ENCODE results near the gene MTHFD1L. TPM values are rescaled to one million over a fixed set of nuclear protein-coding genes. Genes with fewer than 3 reads are reported as not detected.

The MTHFD1L gene
- 53.2 and 53.9 TPM in 2 replicates for total RNA-seq (2012; rRNA removed)
- 39.0 and 43.5 TPM in 2 replicates for polyA plus RNA-seq (2012; rRNA removed)
- 21.0 and 28.9 TPM in 2 replicates for polyA plus RNA-seq (2012; cell fraction: cytosol; rRNA removed)
- polyA plus RNA-seq (2012; cell fraction: nucleus; rRNA removed; ENCODE audit: low replicate concordance): 25.2 and 89.7 TPM in 2 replicates
- Bru-seq, nascent RNA: percentile 98 among the genes with signal in this experiment
- percentile 97 among the genes with signal in this experiment for BruChase-seq, experiment 1, labeled RNA remaining after a 6-hour chase
- BruChase-seq, experiment 2, labeled RNA remaining after a 2-hour chase: percentile 98 among the genes with signal in this experiment
- long read RNA-seq, transcript MTHFD1L-211 (28 exons, 3,475 nt): major isoform, 38 of 138 reads
- long read RNA-seq, transcript MTHFD1L-203 (28 exons, 3,604 nt): minor isoform, 30 of 138 reads
- long read RNA-seq, transcript MTHFD1L-201 (8 exons, 1,049 nt): minor isoform, 5 of 138 reads
- long read RNA-seq, partial matches to known transcripts: 22 of 138 reads
- long read RNA-seq, other reads (novel, unspliced or antisense): 43 of 138 reads

DNA sequence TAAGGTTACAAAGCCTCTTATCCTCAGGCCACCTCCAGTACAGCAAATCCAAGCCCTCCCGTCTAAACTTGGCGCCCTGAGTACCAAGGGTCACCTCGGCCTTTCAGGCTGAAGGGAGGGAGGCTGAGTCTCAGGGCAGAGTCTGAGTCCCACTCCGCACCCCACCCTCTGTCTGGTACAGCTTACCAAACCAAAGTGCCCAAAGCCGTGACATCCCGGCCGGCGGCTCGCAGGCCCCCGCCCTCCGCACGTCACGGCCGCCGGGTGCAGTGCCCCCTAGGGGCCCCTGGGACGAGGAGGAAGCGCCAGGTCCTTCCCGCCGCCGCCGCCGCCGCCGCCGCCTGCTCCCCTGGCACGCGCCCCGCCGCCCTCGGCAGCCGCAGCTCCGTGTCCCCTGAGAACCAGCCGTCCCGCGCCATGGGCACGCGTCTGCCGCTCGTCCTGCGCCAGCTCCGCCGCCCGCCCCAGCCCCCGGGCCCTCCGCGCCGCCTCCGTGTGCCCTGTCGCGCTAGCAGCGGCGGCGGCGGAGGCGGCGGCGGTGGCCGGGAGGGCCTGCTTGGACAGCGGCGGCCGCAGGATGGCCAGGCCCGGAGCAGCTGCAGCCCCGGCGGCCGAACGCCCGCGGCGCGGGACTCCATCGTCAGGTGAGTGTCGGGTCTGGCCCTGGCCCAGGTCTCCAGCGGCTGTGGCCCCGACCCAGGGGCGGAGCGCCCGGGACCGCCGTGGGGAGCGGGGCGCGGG is at the start of gene MTHFD1L:
MTHFD1L (plus strand) TSS at position 297 of the 741 bp plus-strand sequence; CDS start at position 418, 121 bp downstream.
- Histone ChIP-seq H3K27me3 (ENCODE audit: control insufficient read depth, insufficient read depth, low read length) (no peaks in the 10 kb centered on the region), H4K91ac (ENCODE audit: insufficient read depth, low read depth, low read length) (peak within 1 kb of the TSS; percentile 100), H2BK120ac (ENCODE audit: low read depth, low read length) (peak within 1 kb of the TSS; percentile 97), H3K18ac (ENCODE audit: low read depth, low read length) (peak within 1 kb of the TSS; percentile 97), H3K56ac (ENCODE audit: extremely low read depth, insufficient read depth, low read length) (peak within 1 kb of the TSS; percentile 89), H3K79me1 (ENCODE audit: low read depth in 1 of 2, low read length in 2 of 2) (peaks cover 0 to 44% of the 10 kb centered on the region in 2 experiments; a peak in 2 of 4 replicates), H2AK9ac (replicated peaks; ENCODE audit: low read depth, low read length, poor library complexity) (peak within 1 kb of the TSS; percentile 99), H2AK5ac (ENCODE audit: low read depth, low read length) (peak within 1 kb of the TSS; percentile 89), H3K4ac (ENCODE audit: low read depth, low read length) (peak within 1 kb of the TSS; percentile 99), H2BK15ac (ENCODE audit: low read depth, low read length) (peak within 1 kb of the TSS; percentile 81), H4K8ac (ENCODE audit: low read depth in 2 of 2, low read length in 2 of 2) (peak within 1 kb of the TSS; percentile 96 to 100), H3K27ac (ENCODE audit: insufficient read depth, low read length) (peak within 1 kb of the TSS; percentile 99), H3K9ac (ENCODE audit: low read depth, low read length) (peak within 1 kb of the TSS; percentile 100), H3K4me3 (ENCODE audit: insufficient read depth, low read depth, low read length) (peak within 1 kb of the TSS; percentile 81), H3K4me2 (ENCODE audit: low read depth, low read length) (peak within 1 kb of the TSS; percentile 95), H2AFZ (replicated peaks; ENCODE audit: low read length, poor library complexity) (peak within 1 kb of the TSS; percentile 97), H3K23ac (ENCODE audit: low read depth, low read length) (peak within 1 kb of the TSS; percentile 97), H2BK5ac (ENCODE audit: low read depth, low read length, poor library complexity, severe bottlenecking) (peak within 1 kb of the TSS; percentile 98), H3K9me1 (ENCODE audit: insufficient read depth, low read length) (peaks cover 8% of the 10 kb centered on the region; the same call in 1 of the 2 replicates), H4K20me1 (ENCODE audit: insufficient read depth, low read length) (peaks cover 7% of the 10 kb centered on the region; the same call in 1 of the 2 replicates), H3K36me3 (ENCODE audit: control insufficient read depth, insufficient read depth, low read length) (peaks cover 5% of the 10 kb centered on the region; the same call in 1 of the 2 replicates), H3K4me1 (ENCODE audit: control insufficient read depth, insufficient read depth, low read length) (peaks cover 9% of the 10 kb centered on the region), H3K14ac (replicated peaks; ENCODE audit: low read depth, low read length) (peak within 1 kb of the TSS; percentile 99), H2BK20ac (ENCODE audit: low read depth, low read length) (peak within 1 kb of the TSS; percentile 95), H4K5ac (ENCODE audit: low read depth, low read length) (peak within 1 kb of the TSS; percentile 98), H3K9me3 (ENCODE audit: control insufficient read depth, insufficient read depth, low read length) (no peaks in the 10 kb centered on the region)
- WGBS, 2 experiments (ENCODE audit: extremely low coverage in 2 of 2, insufficient read length in 1 of 2): 0% methylated on average over 43 of the region's 82 CpGs; no CpG with 5 or more reads in 1 of the 2 experiments
- ATAC-seq (ENCODE audit: low read depth): peak; percentile 75
- dilution Hi-C loops (cut with HindIII; ENCODE audit: low sequenced_read_pairs, unreplicated experiment) (no loop called here), intact Hi-C loops (cut with micrococcal nuclease) (loop anchor here (2.0 kb wide), 1 partner anchor 47 kb away; no protein-coding TSS in a partner anchor), in situ Hi-C loops (cut with MboI; ENCODE audit: low sequenced_read_pairs) (no loop called here)
- BruUV-seq (replicated peaks): no TSS peak
- peak; percentile 91 for DNase-seq
- CTCF ChIA-PET: interaction anchor here (0.7 to 2.3 kb wide), 7 partner anchors 17 to 469 kb away, joined by 3 to 10 read pairs (median 4); no protein-coding TSS in a partner anchor
- POLR2A ChIA-PET (ENCODE audit: unreplicated experiment): interaction anchor here (0.6 to 1.2 kb wide), 3 partner anchors 9 to 580 kb away, joined by 3 to 4 read pairs (median 3); no protein-coding TSS in a partner anchor
- TF ChIP-seq SMC3 (IDR thresholded peaks at IDR 0.05; ENCODE audit: low read depth, low read length) (peak; percentile 28; the same call in 1 of the 2 replicates), MAZ (IDR thresholded peaks at IDR 0.05; ENCODE audit: borderline replicate concordance, low read depth, low read length) (peak; percentile 98; the same call in 1 of the 2 replicates), MAFK (IDR thresholded peaks at IDR 0.05; ENCODE audit: low read depth, low read length) (no peak), RFX5 (IDR thresholded peaks at IDR 0.05; ENCODE audit: low read depth, low read length) (no peak), POLR2A (IDR thresholded peaks at IDR 0.05; ENCODE audit: low read depth, low read length) (peak; percentile 91), CHD1 (IDR thresholded peaks at IDR 0.05; ENCODE audit: low read depth, low read length) (no peak; the same call in none of the 2 replicates), MXI1 (IDR thresholded peaks at IDR 0.05; ENCODE audit: borderline replicate concordance, low read depth, low read length) (0 out of 2 replicates have a peak, but pooled peaks have one; percentile 33), RAD21 (IDR thresholded peaks at IDR 0.05; ENCODE audit: low read length) (peak; percentile 18)
- TF ChIP-seq, protein P1, sequence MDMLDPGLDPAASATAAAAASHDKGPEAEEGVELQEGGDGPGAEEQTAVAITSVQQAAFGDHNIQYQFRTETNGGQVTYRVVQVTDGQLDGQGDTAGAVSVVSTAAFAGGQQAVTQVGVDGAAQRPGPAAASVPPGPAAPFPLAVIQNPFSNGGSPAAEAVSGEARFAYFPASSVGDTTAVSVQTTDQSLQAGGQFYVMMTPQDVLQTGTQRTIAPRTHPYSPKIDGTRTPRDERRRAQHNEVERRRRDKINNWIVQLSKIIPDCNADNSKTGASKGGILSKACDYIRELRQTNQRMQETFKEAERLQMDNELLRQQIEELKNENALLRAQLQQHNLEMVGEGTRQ (IDR thresholded peaks at IDR 0.05; ENCODE audit: low read depth, low read length): no peak
- TF ChIP-seq, protein P2, sequence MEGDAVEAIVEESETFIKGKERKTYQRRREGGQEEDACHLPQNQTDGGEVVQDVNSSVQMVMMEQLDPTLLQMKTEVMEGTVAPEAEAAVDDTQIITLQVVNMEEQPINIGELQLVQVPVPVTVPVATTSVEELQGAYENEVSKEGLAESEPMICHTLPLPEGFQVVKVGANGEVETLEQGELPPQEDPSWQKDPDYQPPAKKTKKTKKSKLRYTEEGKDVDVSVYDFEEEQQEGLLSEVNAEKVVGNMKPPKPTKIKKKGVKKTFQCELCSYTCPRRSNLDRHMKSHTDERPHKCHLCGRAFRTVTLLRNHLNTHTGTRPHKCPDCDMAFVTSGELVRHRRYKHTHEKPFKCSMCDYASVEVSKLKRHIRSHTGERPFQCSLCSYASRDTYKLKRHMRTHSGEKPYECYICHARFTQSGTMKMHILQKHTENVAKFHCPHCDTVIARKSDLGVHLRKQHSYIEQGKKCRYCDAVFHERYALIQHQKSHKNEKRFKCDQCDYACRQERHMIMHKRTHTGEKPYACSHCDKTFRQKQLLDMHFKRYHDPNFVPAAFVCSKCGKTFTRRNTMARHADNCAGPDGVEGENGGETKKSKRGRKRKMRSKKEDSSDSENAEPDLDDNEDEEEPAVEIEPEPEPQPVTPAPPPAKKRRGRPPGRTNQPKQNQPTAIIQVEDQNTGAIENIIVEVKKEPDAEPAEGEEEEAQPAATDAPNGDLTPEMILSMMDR (conservative IDR thresholded peaks at IDR 0.05; ENCODE audit: low read depth, low read length): peak; percentile 67
